ENCODE results near the gene CDH15. TPM values are rescaled to one million over a fixed set of nuclear protein-coding genes. Genes with fewer than 3 reads are reported as not detected.

Gene CDH15
- total and polyA plus RNA-seq, 2 of the 13 experiments (the other 11 are each of a cell fraction or from before 2014, with no cell fraction given): 0.74 to 2.2 TPM

DNA sequence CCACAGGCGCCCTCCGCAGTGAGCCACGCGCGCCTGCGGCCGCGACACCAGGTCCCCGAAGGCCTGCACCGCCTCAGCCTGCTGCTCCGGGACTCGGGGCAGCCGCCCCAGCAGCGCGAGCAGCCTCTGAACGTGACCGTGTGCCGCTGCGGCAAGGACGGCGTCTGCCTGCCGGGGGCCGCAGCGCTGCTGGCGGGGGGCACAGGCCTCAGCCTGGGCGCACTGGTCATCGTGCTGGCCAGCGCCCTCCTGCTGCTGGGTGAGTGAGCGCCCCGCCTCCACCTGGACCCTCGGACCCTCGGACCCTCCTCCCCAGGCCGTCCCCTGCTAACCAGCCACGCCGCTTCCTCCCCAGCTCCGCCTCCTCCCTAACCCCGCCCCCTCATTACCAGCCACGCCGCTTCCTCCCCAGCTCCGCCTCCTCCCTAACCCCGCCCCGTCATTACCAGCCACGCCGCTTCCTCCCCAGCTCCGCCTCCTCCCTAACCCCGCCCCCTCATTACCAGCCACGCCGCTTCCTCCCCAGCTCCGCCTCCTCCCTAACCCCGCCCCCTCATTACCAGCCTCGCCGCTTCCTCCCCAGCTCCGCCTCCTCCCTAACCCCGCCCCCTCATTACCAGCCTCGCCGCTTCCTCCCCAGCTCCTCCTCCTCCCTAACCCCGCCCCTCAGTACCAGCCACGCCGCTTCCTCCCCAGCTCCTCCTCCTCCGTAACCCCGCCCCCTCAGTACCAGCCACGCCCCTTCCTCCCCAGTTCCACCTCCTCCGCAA is 20.8 kb downstream of the CDH15 start (continued):
- TF ChIP-seq, protein P1, sequence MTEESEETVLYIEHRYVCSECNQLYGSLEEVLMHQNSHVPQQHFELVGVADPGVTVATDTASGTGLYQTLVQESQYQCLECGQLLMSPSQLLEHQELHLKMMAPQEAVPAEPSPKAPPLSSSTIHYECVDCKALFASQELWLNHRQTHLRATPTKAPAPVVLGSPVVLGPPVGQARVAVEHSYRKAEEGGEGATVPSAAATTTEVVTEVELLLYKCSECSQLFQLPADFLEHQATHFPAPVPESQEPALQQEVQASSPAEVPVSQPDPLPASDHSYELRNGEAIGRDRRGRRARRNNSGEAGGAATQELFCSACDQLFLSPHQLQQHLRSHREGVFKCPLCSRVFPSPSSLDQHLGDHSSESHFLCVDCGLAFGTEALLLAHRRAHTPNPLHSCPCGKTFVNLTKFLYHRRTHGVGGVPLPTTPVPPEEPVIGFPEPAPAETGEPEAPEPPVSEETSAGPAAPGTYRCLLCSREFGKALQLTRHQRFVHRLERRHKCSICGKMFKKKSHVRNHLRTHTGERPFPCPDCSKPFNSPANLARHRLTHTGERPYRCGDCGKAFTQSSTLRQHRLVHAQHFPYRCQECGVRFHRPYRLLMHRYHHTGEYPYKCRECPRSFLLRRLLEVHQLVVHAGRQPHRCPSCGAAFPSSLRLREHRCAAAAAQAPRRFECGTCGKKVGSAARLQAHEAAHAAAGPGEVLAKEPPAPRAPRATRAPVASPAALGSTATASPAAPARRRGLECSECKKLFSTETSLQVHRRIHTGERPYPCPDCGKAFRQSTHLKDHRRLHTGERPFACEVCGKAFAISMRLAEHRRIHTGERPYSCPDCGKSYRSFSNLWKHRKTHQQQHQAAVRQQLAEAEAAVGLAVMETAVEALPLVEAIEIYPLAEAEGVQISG (CRISPR knock-in tag; IDR thresholded peaks at IDR 0.05): peak; percentile 82
- peak; percentile 82 for TF ChIP-seq MEIS1 (CRISPR knock-in tag; IDR thresholded peaks at IDR 0.05; ENCODE audit: borderline replicate concordance)
- TF ChIP-seq SOX5 (CRISPR knock-in tag; IDR thresholded peaks at IDR 0.05; ENCODE audit: borderline replicate concordance): peak; percentile 49
- peak; percentile 80; the same call in 1 of the 2 replicates for TF ChIP-seq ZNF619 (CRISPR knock-in tag; IDR thresholded peaks at IDR 0.05)
- peak; percentile 34 for TF ChIP-seq STAG1 (CRISPR knock-in tag; IDR thresholded peaks at IDR 0.05)
- peak; percentile 58; the same call in 1 of the 2 replicates for TF ChIP-seq STAT5B (CRISPR knock-in tag; IDR thresholded peaks at IDR 0.05)
- TF ChIP-seq ZNF367 (CRISPR knock-in tag; IDR thresholded peaks at IDR 0.05; ENCODE audit: borderline replicate concordance): peak; percentile 52; the same call in 1 of the 2 replicates
- peak; percentile 84; the same call in 1 of the 2 replicates for TF ChIP-seq ZBTB1 (CRISPR knock-in tag; IDR thresholded peaks at IDR 0.05; ENCODE audit: borderline replicate concordance)
- TF ChIP-seq DNMT1 (CRISPR knock-in tag; IDR thresholded peaks at IDR 0.05): peak; percentile 96
- TF ChIP-seq ZFP90 (CRISPR knock-in tag; IDR thresholded peaks at IDR 0.05; ENCODE audit: borderline replicate concordance): peak; percentile 88; the same call in 1 of the 2 replicates
- TF ChIP-seq, protein P2, sequence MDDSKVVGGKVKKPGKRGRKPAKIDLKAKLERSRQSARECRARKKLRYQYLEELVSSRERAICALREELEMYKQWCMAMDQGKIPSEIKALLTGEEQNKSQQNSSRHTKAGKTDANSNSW (CRISPR knock-in tag; IDR thresholded peaks at IDR 0.05; ENCODE audit: borderline replicate concordance): 0 out of 2 replicates have a peak, but pooled peaks have one; percentile 78
- peak; percentile 66 for TF ChIP-seq ZNF777 (CRISPR knock-in tag; IDR thresholded peaks at IDR 0.05)
- peak; percentile 31; the same call in 1 of the 2 replicates for TF ChIP-seq GATAD2A (CRISPR knock-in tag; IDR thresholded peaks at IDR 0.05)
- TF ChIP-seq SP2 (CRISPR knock-in tag; IDR thresholded peaks at IDR 0.05): peak; percentile 66
- peak; percentile 24; the same call in 1 of the 2 replicates for TF ChIP-seq CHD2 (IDR thresholded peaks at IDR 0.05; ENCODE audit: low read depth, low read length)
- peak; percentile 94 for TF ChIP-seq ATAD3A (CRISPR knock-in tag; IDR thresholded peaks at IDR 0.05)
- peak; percentile 59 for TF ChIP-seq MED8 (CRISPR knock-in tag; IDR thresholded peaks at IDR 0.05; ENCODE audit: insufficient replicate concordance)
- TF ChIP-seq, protein P3, sequence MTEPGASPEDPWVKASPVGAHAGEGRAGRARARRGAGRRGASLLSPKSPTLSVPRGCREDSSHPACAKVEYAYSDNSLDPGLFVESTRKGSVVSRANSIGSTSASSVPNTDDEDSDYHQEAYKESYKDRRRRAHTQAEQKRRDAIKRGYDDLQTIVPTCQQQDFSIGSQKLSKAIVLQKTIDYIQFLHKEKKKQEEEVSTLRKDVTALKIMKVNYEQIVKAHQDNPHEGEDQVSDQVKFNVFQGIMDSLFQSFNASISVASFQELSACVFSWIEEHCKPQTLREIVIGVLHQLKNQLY (CRISPR knock-in tag; IDR thresholded peaks at IDR 0.05): peak; percentile 79; the same call in 1 of the 2 replicates
- peak; percentile 61; the same call in 1 of the 2 replicates for TF ChIP-seq KAT8 (CRISPR knock-in tag; IDR thresholded peaks at IDR 0.05)
- TF ChIP-seq ZNF709 (CRISPR knock-in tag; IDR thresholded peaks at IDR 0.05): peak; percentile 71; the same call in 1 of the 2 replicates
- TF ChIP-seq ZNF678 (CRISPR knock-in tag; IDR thresholded peaks at IDR 0.05): peak; percentile 79; the same call in 1 of the 2 replicates
- TF ChIP-seq, protein P4, sequence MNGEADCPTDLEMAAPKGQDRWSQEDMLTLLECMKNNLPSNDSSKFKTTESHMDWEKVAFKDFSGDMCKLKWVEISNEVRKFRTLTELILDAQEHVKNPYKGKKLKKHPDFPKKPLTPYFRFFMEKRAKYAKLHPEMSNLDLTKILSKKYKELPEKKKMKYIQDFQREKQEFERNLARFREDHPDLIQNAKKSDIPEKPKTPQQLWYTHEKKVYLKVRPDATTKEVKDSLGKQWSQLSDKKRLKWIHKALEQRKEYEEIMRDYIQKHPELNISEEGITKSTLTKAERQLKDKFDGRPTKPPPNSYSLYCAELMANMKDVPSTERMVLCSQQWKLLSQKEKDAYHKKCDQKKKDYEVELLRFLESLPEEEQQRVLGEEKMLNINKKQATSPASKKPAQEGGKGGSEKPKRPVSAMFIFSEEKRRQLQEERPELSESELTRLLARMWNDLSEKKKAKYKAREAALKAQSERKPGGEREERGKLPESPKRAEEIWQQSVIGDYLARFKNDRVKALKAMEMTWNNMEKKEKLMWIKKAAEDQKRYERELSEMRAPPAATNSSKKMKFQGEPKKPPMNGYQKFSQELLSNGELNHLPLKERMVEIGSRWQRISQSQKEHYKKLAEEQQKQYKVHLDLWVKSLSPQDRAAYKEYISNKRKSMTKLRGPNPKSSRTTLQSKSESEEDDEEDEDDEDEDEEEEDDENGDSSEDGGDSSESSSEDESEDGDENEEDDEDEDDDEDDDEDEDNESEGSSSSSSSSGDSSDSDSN (CRISPR knock-in tag; IDR thresholded peaks at IDR 0.05): peak; percentile 94
- TF ChIP-seq, protein P5, sequence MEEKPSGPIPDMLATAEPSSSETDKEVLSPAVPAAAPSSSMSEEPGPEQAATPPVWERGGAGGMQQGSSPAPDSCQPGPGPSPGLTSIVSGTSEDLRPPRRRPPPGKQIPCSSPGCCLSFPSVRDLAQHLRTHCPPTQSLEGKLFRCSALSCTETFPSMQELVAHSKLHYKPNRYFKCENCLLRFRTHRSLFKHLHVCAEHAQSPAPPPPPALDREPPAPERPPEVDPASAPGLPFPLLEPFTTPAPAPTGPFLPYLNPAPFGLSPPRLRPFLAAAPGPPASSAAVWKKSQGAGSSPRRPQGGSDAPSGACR (CRISPR knock-in tag; IDR thresholded peaks at IDR 0.05): peak; percentile 89; the same call in 1 of the 2 replicates
